ENCODE measurements around the gene SLC17A6. TPM values are rescaled to one million over a fixed set of nuclear protein-coding genes. Genes with fewer than 3 reads are reported as not detected.
A peak's percentile ranks its signal among the peaks of the same experiment; 100 is the strongest.

The SLC17A6 gene
- total RNA-seq, 1 experiment from 2014 or later, result 0.24 TPM

DNA sequence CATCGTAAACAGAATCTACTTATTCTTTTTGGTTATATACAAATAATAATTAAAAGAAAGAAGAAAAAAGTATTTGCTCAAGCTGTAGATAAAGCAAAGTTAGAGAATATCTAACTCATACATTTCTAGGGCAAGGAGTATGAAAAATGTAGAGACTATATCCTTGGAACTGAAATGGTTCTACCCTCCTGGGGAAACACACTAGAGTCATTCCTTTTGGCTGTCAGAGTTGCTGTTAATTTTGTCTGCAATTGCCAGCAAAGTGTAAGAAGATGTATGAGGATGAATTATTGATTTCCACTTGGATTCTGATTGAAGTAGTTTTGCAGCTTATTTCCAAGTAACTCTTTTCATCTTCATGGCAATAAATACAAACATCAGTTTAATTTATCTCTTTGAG is 69.1 kb downstream of the SLC17A6 start (continued):
- TF ChIP-seq HMGXB4 (CRISPR knock-in tag; IDR thresholded peaks at IDR 0.05) (no peak), TP53 (CRISPR knock-in tag; IDR thresholded peaks at IDR 0.05) (no peak), ZMAT4 (CRISPR knock-in tag; IDR thresholded peaks at IDR 0.05) (no peak), RELA (CRISPR knock-in tag; IDR thresholded peaks at IDR 0.05; ENCODE audit: borderline replicate concordance) (no peak)
- TF ChIP-seq, protein P1, sequence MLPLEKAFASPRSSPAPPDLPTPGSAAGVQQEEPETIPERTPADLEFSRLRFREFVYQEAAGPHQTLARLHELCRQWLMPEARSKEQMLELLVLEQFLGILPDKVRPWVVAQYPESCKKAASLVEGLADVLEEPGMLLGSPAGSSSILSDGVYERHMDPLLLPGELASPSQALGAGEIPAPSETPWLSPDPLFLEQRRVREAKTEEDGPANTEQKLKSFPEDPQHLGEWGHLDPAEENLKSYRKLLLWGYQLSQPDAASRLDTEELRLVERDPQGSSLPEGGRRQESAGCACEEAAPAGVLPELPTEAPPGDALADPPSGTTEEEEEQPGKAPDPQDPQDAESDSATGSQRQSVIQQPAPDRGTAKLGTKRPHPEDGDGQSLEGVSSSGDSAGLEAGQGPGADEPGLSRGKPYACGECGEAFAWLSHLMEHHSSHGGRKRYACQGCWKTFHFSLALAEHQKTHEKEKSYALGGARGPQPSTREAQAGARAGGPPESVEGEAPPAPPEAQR (CRISPR knock-in tag; IDR thresholded peaks at IDR 0.05), result no peak
- TF ChIP-seq, protein P2, sequence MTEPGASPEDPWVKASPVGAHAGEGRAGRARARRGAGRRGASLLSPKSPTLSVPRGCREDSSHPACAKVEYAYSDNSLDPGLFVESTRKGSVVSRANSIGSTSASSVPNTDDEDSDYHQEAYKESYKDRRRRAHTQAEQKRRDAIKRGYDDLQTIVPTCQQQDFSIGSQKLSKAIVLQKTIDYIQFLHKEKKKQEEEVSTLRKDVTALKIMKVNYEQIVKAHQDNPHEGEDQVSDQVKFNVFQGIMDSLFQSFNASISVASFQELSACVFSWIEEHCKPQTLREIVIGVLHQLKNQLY (CRISPR knock-in tag; IDR thresholded peaks at IDR 0.05), result no peak

DNA sequence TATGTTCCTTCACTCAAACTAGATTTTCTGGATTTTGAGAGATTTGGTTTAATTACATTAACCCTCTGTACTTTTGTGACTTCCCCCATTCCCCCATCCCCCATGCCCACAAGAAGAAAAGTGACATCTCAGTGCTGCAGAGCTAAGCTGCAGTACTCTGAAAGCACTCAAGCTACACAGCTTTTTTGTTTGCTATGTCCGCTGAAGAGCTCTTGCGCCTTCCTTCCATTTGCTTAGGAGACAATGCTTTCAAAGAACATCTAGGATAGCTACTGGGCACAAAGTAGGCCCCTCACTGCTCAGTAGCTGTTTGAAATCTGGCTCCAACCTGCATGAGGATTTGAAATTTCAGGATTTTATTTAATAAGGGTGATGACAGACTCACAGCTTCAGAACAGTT is 69.7 kb downstream of the SLC17A6 start:
- CTCF ChIA-PET, result no interaction called here
- POLR2A ChIA-PET, result interaction anchor here (0.9 kb wide), 1 partner anchor 217 kb away, joined by 3 read pairs; no protein-coding TSS in a partner anchor
- Mint-ChIP-seq H3K27ac (no peak overlapping the region), H3K9me3 (no peaks in the 10 kb centered on the region), H3K4me1 (peaks cover 25% of the 10 kb centered on the region), H3K4me3 (no peak overlapping the region), H3K27me3 (ENCODE audit: low read depth) (no peaks in the 10 kb centered on the region), H3K36me3 (no peaks in the 10 kb centered on the region)
- DNase-seq (ENCODE audit: low spot score) (no peak), ATAC-seq (peak; percentile 74)
- TF ChIP-seq ZNF121 (CRISPR knock-in tag; IDR thresholded peaks at IDR 0.05) (no peak), AFF4 (CRISPR knock-in tag; IDR thresholded peaks at IDR 0.05; ENCODE audit: borderline replicate concordance) (no peak), CREB1 (CRISPR knock-in tag; IDR thresholded peaks at IDR 0.05) (no peak), ZNF671 (CRISPR knock-in tag; IDR thresholded peaks at IDR 0.05) (no peak), NFYB (CRISPR knock-in tag; conservative IDR thresholded peaks at IDR 0.05; ENCODE audit: low read depth) (no peak), ZMAT4 (CRISPR knock-in tag; IDR thresholded peaks at IDR 0.05) (no peak), ZNF416 (CRISPR knock-in tag; IDR thresholded peaks at IDR 0.05) (no peak)
- TF ChIP-seq, protein P1 (CRISPR knock-in tag; IDR thresholded peaks at IDR 0.05), result no peak

DNA sequence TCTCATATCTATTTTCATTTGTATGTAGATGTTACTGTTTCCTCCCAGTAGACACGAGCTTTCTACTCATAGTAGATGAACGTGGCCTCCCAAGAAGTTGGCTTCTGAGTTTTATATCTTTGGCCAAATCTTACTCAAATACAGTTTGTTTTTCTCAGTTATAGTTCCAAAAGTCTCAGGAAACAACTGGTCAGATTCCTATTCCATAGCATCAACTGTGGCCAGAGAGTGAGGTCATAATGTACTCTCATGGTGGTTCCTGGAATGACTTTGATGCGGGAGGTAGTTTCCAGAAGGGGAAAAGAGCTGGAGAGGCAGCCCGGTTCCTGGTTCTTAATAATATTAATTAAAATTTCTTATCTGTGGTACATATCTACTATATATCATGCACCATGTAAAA is 77.3 kb downstream of the SLC17A6 start:
- ChIA-PET POLR2A (no interaction called here), CTCF (no interaction called here)
- Mint-ChIP-seq H3K27me3 (ENCODE audit: low read depth) (no peaks in the 10 kb centered on the region), H3K9me3 (no peaks in the 10 kb centered on the region), H3K36me3 (no peaks in the 10 kb centered on the region), H3K27ac (no peak overlapping the region), H3K4me3 (no peak overlapping the region), H3K4me1 (no peaks in the 10 kb centered on the region)
- ATAC-seq, result no peak
- no peak for DNase-seq (ENCODE audit: low spot score)
- TF ChIP-seq, protein P3, sequence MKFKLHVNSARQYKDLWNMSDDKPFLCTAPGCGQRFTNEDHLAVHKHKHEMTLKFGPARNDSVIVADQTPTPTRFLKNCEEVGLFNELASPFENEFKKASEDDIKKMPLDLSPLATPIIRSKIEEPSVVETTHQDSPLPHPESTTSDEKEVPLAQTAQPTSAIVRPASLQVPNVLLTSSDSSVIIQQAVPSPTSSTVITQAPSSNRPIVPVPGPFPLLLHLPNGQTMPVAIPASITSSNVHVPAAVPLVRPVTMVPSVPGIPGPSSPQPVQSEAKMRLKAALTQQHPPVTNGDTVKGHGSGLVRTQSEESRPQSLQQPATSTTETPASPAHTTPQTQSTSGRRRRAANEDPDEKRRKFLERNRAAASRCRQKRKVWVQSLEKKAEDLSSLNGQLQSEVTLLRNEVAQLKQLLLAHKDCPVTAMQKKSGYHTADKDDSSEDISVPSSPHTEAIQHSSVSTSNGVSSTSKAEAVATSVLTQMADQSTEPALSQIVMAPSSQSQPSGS (CRISPR knock-in tag; IDR thresholded peaks at IDR 0.05; ENCODE audit: borderline replicate concordance, low read depth), result no peak
- TF ChIP-seq HMGA2 (CRISPR knock-in tag; IDR thresholded peaks at IDR 0.05) (no peak), CREM (CRISPR knock-in tag; IDR thresholded peaks at IDR 0.05) (no peak), ZNF121 (CRISPR knock-in tag; IDR thresholded peaks at IDR 0.05) (no peak), ETV6 (CRISPR knock-in tag; IDR thresholded peaks at IDR 0.05) (no peak), GABPB1 (CRISPR knock-in tag; IDR thresholded peaks at IDR 0.05) (no peak), HMGXB4 (CRISPR knock-in tag; IDR thresholded peaks at IDR 0.05) (no peak), GRHL2 (CRISPR knock-in tag; IDR thresholded peaks at IDR 0.05; ENCODE audit: insufficient replicate concordance, severe bottlenecking) (no peak)
